Uterus (tissue), 2 donors: ENCODE measurements around the gene OR4E2.

ENCODE experiments used
- CTCF ChIP-seq, 4 experiments: fragments of 200-600 bp in 2 of 4; fragments of 450-650 bp in 2 of 4; sonication (generic) in 2 of 4; IDR thresholded peaks; one replicate each; pipeline ENCODE4 v1.5.1; 2016 to 2019; ENCODE audit warnings: antibody characterized with exemption in 4 of 4, mild to moderate bottlenecking in 2 of 4, moderate library complexity in 1 of 4
- POLR2A ChIP-seq, 2 donors: fragments of 450-650 bp; IDR thresholded peaks; one replicate each; pipeline ENCODE4 v1.6.1; 2016; ENCODE audit warnings: antibody characterized with exemption in 2 of 2, mild to moderate bottlenecking in 1 of 2, moderate library complexity in 1 of 2

GRCh38 chr14:21656980-21657379 lies 3.3 kb downstream of the OR4E2 start:
- TF ChIP-seq CTCF (IDR thresholded peaks at IDR 0.05) (no peak), POLR2A (IDR thresholded peaks at IDR 0.05) (no peak)
